ENCODE results near the gene HDAC9. TPM values are rescaled to one million over a fixed set of nuclear protein-coding genes. Genes with fewer than 3 reads are reported as not detected.

Gene HDAC9
- total RNA-seq, 4 donors from 2014 or later: 1.2 to 8.0 (median 1.6) TPM

DNA sequence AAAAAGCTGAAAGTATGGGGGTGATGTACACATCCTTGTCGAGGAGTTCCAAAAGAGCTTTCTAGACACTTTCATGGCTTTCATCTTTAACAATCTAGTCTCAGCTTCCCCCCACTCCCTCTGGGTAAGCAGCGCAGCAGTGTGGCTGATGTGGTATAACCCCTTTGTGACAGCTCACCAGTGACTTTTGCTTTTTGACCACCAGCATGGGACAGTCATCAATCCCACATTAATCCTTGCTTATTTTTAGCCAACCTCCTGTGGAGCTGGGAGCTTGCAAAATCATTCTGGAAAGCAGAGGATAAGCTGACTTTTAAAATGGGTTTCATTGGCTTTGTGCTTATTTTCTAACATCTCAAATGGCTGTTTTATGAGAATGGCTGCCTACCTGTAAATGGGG is 272.7 kb downstream of the HDAC9 start:
- Histone ChIP-seq H3K27ac (no peak overlapping the region), H3K36me3 (no peaks in the 10 kb centered on the region), H3K9me3 (no peaks in the 10 kb centered on the region), H3K27me3 (no peaks in the 10 kb centered on the region), H3K4me3 (no peak overlapping the region), H3K4me1 (peaks cover 0 to 14% (median 0%) of the 10 kb centered on the region in 3 donors)
- TF ChIP-seq POLR2A (IDR thresholded peaks at IDR 0.05): no peak
- TF ChIP-seq, protein P1, sequence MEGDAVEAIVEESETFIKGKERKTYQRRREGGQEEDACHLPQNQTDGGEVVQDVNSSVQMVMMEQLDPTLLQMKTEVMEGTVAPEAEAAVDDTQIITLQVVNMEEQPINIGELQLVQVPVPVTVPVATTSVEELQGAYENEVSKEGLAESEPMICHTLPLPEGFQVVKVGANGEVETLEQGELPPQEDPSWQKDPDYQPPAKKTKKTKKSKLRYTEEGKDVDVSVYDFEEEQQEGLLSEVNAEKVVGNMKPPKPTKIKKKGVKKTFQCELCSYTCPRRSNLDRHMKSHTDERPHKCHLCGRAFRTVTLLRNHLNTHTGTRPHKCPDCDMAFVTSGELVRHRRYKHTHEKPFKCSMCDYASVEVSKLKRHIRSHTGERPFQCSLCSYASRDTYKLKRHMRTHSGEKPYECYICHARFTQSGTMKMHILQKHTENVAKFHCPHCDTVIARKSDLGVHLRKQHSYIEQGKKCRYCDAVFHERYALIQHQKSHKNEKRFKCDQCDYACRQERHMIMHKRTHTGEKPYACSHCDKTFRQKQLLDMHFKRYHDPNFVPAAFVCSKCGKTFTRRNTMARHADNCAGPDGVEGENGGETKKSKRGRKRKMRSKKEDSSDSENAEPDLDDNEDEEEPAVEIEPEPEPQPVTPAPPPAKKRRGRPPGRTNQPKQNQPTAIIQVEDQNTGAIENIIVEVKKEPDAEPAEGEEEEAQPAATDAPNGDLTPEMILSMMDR (IDR thresholded peaks at IDR 0.05): no peak
- WGBS, 2 donors: 76 to 83% methylated on average over 2 of the region's 2 CpGs
- DNase-seq: no peak
- intact Hi-C loops (cut with DNase I): no loop called here

DNA sequence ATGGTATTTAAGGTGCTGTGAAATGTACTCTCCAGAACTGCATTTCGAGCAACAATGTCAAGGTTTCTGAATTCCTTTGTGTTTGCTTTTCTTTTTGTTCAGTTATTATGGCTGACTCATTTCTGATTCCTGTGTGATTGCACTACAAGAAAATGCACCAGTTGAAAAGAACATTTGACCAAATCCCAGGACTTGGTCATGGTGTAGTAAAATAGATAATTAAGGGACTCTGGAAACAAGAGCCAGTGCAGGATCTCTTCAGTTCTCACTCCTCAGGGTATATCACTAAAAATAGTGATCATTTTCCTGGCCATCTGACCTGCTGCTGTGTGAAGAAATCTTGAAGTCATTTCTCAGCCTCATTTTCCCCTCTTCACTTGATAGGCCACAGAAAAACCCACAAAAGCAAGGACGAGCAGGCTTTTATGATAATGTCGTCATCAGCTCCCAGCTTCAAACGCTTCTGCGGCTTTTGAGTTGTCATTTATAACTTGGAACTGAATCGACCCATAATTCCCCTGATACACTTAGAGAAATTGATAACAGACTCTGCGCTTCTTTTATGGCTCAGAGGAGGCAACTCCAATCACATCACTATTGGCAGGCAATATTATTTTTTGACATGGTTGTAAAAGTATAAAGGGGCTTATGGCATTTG is 274.7 kb downstream of the HDAC9 start:
- no peaks in the 10 kb centered on the region for H3K36me3 ChIP-seq
- intact Hi-C loops (cut with DNase I): no loop called here
- no peak overlapping the region for H3K4me3 ChIP-seq
- no peaks in the 10 kb centered on the region for H3K27me3 ChIP-seq
- TF ChIP-seq, protein P1 (IDR thresholded peaks at IDR 0.05): no peak
- TF ChIP-seq POLR2A (IDR thresholded peaks at IDR 0.05): no peak
- 58 to 80% methylated on average over 7 of the region's 7 CpGs for WGBS, 2 donors
- H3K9me3 ChIP-seq: no peaks in the 10 kb centered on the region
- no peak overlapping the region for H3K27ac ChIP-seq
- H3K4me1 ChIP-seq: peaks cover 0 to 14% (median 0%) of the 10 kb centered on the region in 3 donors
- no peak for DNase-seq

DNA sequence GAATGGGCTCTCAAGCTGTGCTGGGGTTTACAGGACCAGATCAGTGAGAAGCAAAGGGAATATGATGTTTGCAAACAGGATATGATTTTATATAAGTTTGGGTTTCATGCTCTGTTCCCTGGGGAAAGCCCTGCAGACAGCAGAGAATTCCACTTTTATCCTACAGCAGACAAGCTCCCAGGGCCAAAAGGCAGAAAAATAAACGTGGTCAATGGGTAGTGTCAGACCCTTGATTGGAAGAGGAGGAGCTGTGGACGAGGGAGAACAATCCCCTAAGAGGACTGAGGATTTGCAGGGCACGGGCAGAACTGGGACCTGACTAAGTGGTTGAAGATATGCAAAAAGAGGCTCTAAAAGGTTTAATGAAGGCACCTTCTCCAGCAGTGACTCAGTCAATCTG is 275.3 kb downstream of the HDAC9 start:
- WGBS, 2 donors: 60 to 62% methylated on average over 3 of the region's 3 CpGs
- intact Hi-C loops (cut with DNase I): no loop called here
- Histone ChIP-seq H3K4me1 (peaks cover 0 to 14% (median 0%) of the 10 kb centered on the region in 3 donors), H3K4me3 (no peak overlapping the region), H3K9me3 (no peaks in the 10 kb centered on the region), H3K36me3 (no peaks in the 10 kb centered on the region), H3K27ac (no peak overlapping the region), H3K27me3 (no peaks in the 10 kb centered on the region)
- no peak for DNase-seq
- no peak for TF ChIP-seq POLR2A (IDR thresholded peaks at IDR 0.05)
- TF ChIP-seq, protein P1 (IDR thresholded peaks at IDR 0.05): no peak

DNA sequence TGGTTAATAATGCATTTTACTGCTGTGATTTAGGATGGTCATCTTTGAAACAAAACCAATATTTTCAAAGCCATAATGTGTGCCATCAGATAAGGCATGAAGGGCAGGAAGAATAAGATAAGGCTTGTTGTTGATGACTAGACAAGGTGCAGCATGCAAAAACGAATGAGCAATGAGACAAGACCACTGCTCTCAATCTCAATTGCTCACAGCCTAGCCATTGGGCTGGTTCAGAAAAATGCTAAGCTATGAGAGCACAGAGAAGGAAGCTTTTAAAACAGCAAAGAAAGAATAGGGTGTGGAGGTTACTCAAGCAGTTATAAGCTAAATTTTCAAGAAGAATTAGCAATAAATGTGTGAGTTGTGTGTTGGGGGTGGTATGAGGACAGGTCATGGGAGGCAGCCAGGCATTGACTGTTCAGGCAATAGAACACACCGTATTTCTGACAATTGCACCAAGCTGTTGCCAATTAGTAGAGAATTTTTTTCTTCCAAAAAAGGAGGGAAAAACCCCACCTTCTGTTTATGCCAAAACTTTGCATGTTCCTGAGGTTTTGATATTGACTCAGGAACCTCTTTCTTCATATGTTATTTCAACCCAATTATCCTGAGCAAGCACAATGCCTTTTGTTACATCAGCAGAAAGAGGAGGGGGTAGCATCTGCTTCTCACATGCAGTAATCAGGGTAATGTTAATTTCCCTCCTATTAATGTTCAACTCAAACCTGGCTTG is 276.5 kb downstream of the HDAC9 start:
- H3K27ac ChIP-seq: no peak overlapping the region
- intact Hi-C loops (cut with DNase I): no loop called here

GRCh38 chr7:18772567-18772965 is 277.0 kb downstream of the HDAC9 start:
- H3K36me3 ChIP-seq: no peaks in the 10 kb centered on the region
- H3K4me3 ChIP-seq: no peak overlapping the region
- H3K27me3 ChIP-seq: no peaks in the 10 kb centered on the region
- intact Hi-C loops (cut with DNase I): no loop called here
- 71 to 83% methylated on average over 1 of the region's 1 CpG for WGBS, 2 donors
- no peak for DNase-seq
- no peak overlapping the region for H3K27ac ChIP-seq
- TF ChIP-seq, protein P1 (IDR thresholded peaks at IDR 0.05): no peak
- TF ChIP-seq POLR2A (IDR thresholded peaks at IDR 0.05): no peak
- H3K4me1 ChIP-seq: peaks cover 0 to 14% (median 0%) of the 10 kb centered on the region in 3 donors
- H3K9me3 ChIP-seq: no peaks in the 10 kb centered on the region

More for the DNA sequence above, 276.5 kb downstream of the HDAC9 start:
- no peaks in the 10 kb centered on the region for H3K36me3 ChIP-seq
- 34 to 43% methylated on average over 2 of the region's 2 CpGs for WGBS, 2 donors
- H3K9me3 ChIP-seq: no peaks in the 10 kb centered on the region
- H3K4me1 ChIP-seq: peaks cover 0 to 14% (median 0%) of the 10 kb centered on the region in 3 donors
- TF ChIP-seq POLR2A (IDR thresholded peaks at IDR 0.05): no peak
- TF ChIP-seq, protein P1 (IDR thresholded peaks at IDR 0.05): no peak
- no peaks in the 10 kb centered on the region for H3K27me3 ChIP-seq
- H3K4me3 ChIP-seq: no peak overlapping the region
- no peak for DNase-seq
